HG02623 (cell line): ENCODE results near the gene SLC5A10.
A peak's percentile ranks its signal among the peaks of the same experiment; 100 is the strongest.
"Not testable (repeated sequence)": the region's sequence is repeated elsewhere in the genome, so short reads cannot be mapped to it uniquely, and the experiment has no call there.

Source experiments
- ATAC-seq: cut with Tn5 transposase; IDR thresholded peaks from one replicate; pipeline ENCODE4 v1.9.1; 2021; ENCODE audit warnings: moderate library complexity; ENCODE audit not compliant: unreplicated experiment

The SLC5A10 gene

GRCh38 chr17:18951941-18952842, at the start of gene SLC5A10:
TSS of gene SLC5A10 (plus strand) at chr17:18952165. CDS start at chr17:18952206, 41 bp downstream.
- no peak for ATAC-seq

- no peak for ATAC-seq
Measured at GRCh38 chr17:18904482-18904881, 47.5 kb upstream of the SLC5A10 start.

DNA sequence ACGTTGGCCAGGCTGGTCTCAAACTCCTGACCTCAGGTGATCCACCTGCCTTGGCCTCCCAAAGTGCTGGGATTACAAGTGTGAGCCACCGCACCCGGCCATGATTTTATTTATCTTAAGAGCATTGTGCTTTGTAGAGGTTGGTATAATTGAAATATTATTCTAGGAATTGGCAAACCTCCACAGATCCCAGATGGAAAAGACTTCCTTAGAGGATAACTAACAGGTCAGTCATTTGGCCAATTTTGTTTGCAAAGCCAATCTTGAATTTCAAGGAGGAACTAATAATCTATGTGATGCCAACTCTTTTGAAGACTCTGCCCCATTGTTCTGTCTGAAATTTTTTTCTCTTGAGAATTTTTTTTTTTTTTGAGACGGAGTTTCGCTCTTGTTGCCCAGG, 46.7 kb upstream of the SLC5A10 start:
- no peak for ATAC-seq

DNA sequence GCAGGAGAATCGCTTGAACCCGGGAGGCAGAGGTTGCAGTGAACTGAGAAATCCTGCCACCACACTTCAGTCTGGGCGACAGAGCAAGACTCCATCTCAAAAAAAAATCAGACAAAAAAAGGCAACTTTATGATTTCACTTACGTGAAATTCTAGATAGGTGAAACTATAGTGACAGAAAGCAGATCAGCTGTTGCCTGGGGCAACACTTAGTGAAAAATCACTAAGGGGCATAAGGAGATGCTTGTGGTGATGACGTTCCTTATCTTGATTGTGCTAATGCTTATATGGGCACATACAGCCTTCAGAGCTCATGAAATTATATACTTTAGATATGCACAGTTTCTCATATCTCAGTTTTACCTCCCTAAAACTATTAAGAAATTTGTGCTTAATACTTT, 41.6 kb upstream of the SLC5A10 start:
- no peak for ATAC-seq

- ATAC-seq: no peak
Measured at GRCh38 chr17:18910881-18911280, 41.1 kb upstream of the SLC5A10 start.

DNA sequence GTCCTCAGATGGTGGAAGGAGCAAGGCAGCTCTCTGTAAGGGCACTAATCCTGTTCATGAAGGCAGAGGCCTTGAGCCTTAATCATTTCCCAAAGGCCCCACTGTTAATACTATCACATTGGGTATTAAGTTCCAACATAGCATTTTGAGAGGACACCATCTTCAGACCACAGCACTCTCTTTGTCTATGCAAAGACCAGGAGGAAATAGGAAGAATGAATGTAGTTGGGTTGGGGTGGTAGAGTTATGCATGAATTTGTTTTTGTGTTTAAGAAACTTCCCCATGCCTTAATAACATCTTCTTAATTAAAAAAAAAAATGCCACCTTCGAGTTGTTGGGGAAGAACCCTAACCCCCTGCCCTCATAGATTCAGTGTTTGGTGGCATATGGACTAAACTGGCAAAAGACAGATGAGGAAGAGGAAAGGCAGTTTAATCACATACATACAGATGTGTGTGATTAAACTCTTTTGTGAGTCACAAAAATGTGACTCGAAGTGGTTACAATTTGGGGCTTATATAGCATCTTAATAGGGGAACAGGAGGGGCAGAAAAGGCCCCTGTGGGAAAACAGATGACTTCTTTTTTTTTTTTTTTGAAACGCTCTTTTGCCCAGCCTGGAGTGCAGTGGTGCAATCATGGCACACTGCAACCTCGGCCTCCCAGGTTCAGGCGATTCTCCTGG, 35.0 kb upstream of the SLC5A10 start:
- ATAC-seq: no peak

DNA sequence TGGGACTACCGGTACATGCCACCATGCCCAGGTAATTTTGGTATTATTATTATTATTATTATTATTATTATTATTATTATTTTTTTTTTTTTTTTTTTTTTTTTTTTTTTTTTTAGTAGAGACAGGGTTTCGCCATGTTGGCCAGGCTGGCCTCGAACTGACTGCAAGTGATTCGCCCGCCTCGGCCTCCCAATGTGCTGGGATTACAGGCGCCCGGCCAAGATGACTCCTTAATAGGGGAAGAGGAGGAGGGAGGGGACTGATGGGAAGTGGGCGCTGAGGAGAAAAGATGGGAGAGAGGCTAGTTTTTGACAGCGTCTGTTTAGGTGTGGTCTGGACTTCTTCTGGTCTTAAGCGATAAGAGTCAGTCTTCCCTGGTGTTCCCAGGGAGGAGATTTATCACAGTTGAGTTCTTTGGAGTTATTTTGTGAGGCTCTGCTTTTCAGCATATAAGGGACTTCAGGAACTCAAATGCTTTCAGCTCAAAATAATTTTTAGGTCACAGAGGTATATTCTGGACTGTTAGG, 34.4 kb upstream of the SLC5A10 start:
- no peak for ATAC-seq

GRCh38 chr17:18919963-18920362, 32.0 kb upstream of the SLC5A10 start:
- ATAC-seq: no peak

DNA sequence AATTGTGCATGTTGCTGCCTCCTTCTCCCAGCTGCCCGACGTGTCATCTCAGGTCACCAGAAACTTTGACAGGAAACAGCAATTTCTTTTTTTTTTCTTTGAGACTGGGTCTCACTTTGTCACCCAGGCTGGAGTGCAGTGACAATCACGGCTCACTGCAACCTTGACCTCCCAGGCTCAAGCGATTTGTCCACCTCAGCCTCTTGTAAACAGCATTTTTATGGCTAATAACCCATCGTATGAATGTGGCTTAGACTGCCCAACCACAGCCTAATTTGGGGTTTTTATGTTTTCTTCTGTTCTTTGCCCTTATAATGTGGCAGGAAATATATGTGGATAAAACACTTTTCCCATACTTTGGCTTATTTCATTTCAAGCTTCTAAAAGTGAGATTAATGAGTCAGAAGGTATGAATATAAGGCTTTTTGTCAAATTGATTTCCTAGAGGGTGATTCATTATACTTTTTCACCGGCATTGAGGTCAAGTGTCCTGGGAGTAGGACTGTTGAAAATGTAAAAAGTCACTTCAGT, 31.0 kb upstream of the SLC5A10 start:
- ATAC-seq: no peak

DNA sequence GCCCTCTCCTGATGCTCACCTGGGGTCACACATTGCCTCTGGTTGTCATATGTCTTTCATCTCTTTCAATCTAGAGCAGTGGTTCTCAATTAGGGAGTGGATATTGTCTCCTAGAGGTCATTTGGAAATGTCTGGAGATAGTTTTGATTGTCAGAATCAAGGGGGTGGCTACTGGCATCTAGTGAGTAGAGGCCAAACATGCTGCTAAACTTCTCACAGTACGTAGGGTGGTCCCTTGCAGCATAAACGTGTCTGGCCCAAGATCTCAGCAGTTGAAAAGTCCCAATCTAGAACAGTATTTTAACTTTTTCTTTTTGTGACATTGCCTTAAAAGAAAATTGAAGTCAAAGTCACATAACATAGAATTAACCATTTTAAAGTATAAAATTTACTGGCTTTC, 30.5 kb upstream of the SLC5A10 start:
- ATAC-seq: no peak

DNA sequence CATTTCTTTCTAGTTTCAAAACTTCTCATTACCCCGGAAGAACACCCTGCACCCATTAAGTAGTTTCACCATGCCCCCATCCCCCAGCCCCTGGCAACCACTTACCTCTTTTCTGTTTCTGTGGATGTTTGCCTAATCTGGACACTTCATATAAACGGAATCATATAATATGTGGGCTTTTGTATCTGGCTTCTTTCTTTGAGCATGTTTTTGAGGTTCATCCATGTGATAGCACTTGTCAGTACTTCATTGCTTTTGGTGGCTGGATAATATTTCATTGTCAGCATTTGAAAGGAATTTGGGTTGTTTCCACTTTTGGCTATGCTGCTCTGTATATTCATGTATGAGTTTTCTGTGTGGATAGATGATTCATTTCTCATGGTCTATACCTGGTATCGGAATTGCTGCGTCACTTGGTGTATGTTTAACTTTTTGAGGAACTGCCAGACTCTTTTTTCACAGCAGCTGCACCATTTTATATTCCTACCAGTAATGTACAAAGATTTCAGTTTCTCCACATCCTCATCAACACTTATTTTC, 30.0 kb upstream of the SLC5A10 start:
- peak; percentile 59 for ATAC-seq

DNA sequence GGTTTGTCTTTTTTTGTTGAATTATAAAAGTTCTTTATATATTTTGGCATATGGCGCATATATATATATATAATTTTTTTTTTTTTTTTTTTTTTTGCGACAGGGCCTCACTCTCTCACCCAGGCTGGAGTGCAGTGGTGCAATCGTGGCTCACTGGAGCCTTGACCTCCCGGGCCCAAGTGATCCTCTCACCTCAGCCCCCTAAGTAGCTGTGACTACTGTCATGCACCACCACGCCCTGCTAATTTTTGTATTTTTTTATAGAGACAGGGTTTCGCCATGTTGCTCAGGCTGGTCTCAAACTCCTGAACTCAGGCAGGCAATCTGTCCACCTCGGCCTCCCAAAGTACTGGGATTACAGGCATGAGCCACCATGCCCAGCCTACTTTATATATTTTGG, 29.4 kb upstream of the SLC5A10 start:
- not testable (repeated sequence) for ATAC-seq

- ATAC-seq: no peak
Measured at GRCh38 chr17:18925187-18925586, 26.8 kb upstream of the SLC5A10 start.

GRCh38 chr17:18928628-18929125, 23.3 kb upstream of the SLC5A10 start:
- no peak for ATAC-seq

- no peak for ATAC-seq
Measured at GRCh38 chr17:18932360-18933055, 19.5 kb upstream of the SLC5A10 start.

- no peak for ATAC-seq
Measured at GRCh38 chr17:18933102-18934058, 18.6 kb upstream of the SLC5A10 start.

- no peak for ATAC-seq
Measured at GRCh38 chr17:18937981-18938691, 13.8 kb upstream of the SLC5A10 start.

GRCh38 chr17:18938692-18939023, 13.3 kb upstream of the SLC5A10 start:
- no peak for ATAC-seq

DNA sequence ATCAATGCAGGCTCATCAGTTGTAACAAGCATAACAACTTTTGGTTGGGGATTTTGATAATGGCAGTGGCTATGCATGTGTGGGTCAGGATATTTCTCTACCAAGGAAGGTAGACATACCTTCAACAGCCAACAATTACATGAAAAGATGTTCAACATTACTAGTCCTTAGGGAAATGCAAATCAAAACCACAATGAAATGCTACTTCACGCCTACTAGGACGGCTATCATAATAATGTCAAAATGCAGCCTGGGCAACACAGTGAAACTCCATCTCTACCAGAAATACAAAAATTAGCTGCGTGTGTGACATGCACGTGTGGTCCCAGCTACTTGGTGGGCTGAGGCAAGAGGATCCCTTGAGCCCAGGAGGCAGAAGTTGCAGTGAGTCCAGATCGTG, 7.3 kb upstream of the SLC5A10 start:
- ATAC-seq: no peak
